NB4 (cell line): ENCODE results near the gene ZBTB7C.

Experiments used
- DNase-seq: peaks from one replicate; pipeline ENCODE4 v3.0.0; 2010; ENCODE audit warnings: low read depth
- H3K4me3 ChIP-seq: one replicate; pipeline ENCODE4 v1.5.1; 2011; ENCODE audit warnings: mild to moderate bottlenecking, low read depth, low read length, moderate library complexity
- CTCF ChIP-seq: IDR thresholded peaks from one replicate; pipeline ENCODE4 v1.5.1; 2012; ENCODE audit warnings: low read depth, low read length
- MAX ChIP-seq: IDR thresholded peaks from 2 replicates; pipeline ENCODE4 v1.6.1; 2011; ENCODE audit warnings: low read depth, low read length
- MYC ChIP-seq: IDR thresholded peaks from 2 replicates; pipeline ENCODE4 v1.6.1; 2011; ENCODE audit warnings: low read depth, low read length
- POLR2A ChIP-seq: IDR thresholded peaks from 2 replicates; pipeline ENCODE4 v1.6.1; 2011; ENCODE audit warnings: mild to moderate bottlenecking; ENCODE audit not compliant: insufficient read length; ENCODE audit errors: extremely low read depth

The ZBTB7C gene

GRCh38 chr18:48295586-48296311 lies 113.4 kb downstream of the ZBTB7C start:
- peak; percentile 36 for DNase-seq
- TF ChIP-seq CTCF, result peak; percentile 16
- no peak for TF ChIP-seq POLR2A
- no peak for TF ChIP-seq MAX
- TF ChIP-seq MYC, result no peak
- no peak overlapping the region for H3K4me3 ChIP-seq

GRCh38 chr18:48294899-48295585 lies 114.1 kb downstream of the ZBTB7C start:
- no peak for TF ChIP-seq MAX
- TF ChIP-seq CTCF, result no peak
- no peak for TF ChIP-seq POLR2A
- no peak for TF ChIP-seq MYC
- no peak overlapping the region for H3K4me3 ChIP-seq
- DNase-seq, result no peak

GRCh38 chr18:48293954-48294898 lies 115.0 kb downstream of the ZBTB7C start:
- no peak overlapping the region for H3K4me3 ChIP-seq
- peak; percentile 76 for DNase-seq
- TF ChIP-seq MAX, result no peak
- no peak for TF ChIP-seq MYC
- no peak for TF ChIP-seq CTCF
- no peak for TF ChIP-seq POLR2A

- TF ChIP-seq MAX (0 out of 2 replicates have a peak, but pooled peaks have one; percentile 19), CTCF (no peak), POLR2A (no peak), MYC (no peak)
- no peak overlapping the region for H3K4me3 ChIP-seq
- DNase-seq, result peak; percentile 84
Measured at GRCh38 chr18:48292782-48293424, 116.3 kb downstream of the ZBTB7C start.

- TF ChIP-seq MYC (no peak), POLR2A (no peak), MAX (no peak), CTCF (no peak)
- DNase-seq, result peak; percentile 66
Measured at GRCh38 chr18:48292229-48292628, 117.0 kb downstream of the ZBTB7C start.

More at GRCh38 chr18:48292229-48292628, 117.0 kb downstream of the ZBTB7C start:
- H3K4me3 ChIP-seq, result no peak overlapping the region
